Esophagus squamous epithelium (tissue), 4 donors: ENCODE results near the gene SLC24A3.

Experiments
- CTCF ChIP-seq, 6 experiments: fragments of 450-650 bp in 4 of 6; fragments of 200-600 bp in 2 of 6; sonication (generic) in 2 of 6; IDR thresholded peaks; one replicate each; pipeline ENCODE4 v1.5.1; 2016 to 2019; ENCODE audit warnings: antibody characterized with exemption in 6 of 6, mild to moderate bottlenecking in 4 of 6, moderate library complexity in 4 of 6
- POLR2A ChIP-seq, 4 donors: fragments of 450-650 bp; IDR thresholded peaks; one replicate each; pipeline ENCODE4 v1.6.1; 2017; ENCODE audit warnings: antibody characterized with exemption in 4 of 4, mild to moderate bottlenecking in 4 of 4, moderate library complexity in 3 of 4

- TF ChIP-seq POLR2A (IDR thresholded peaks at IDR 0.05) (no peak), CTCF (IDR thresholded peaks at IDR 0.05) (no peak)
These were observed 456.0 kb downstream of the SLC24A3 start for GRCh38 chr20:19668418-19668817.
